NCI-H82 (cell line): Measurements from ENCODE around the gene ASIC5.
A peak's percentile ranks its signal among the peaks of the same experiment; 100 is the strongest.
"Not testable (repeated sequence)": the region's sequence is repeated elsewhere in the genome, so short reads cannot be mapped to it uniquely, and the experiment has no call there.

ENCODE experiments used
- DNase-seq: peaks from one replicate; lab custom pipeline; 2025; lab: John Stamatoyannopoulos, UW

The ASIC5 gene

DNA sequence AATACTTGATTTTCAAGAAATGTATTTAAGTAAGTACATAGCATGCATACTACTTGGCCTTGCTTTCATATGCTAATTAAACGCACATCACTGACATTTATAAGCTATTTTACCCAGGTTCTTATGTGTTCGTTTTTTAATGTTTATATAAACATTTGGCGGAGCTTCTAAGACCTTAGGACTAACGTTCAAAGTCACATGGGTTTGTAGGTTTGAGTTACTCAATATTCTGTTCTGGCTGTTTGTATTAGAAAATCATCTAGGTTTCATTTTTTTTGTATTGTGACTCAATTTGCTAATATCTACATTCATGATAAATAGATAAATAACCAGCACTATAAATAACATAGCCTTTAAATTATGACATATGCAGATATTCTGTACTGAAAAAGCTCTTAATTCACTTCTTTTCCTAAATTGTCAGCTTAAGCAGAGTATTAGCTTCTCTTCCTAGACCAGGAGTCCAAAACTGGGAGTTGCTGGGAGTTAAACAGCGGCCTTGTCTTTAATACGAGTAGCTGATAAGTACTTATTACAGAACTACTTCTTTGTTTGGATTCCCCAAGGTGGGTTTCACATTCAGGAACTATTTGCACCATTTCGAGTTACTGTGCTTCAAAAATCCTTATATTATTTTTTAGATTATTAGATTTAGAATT, 65.3 kb downstream of the ASIC5 start:
- no peak for DNase-seq

DNA sequence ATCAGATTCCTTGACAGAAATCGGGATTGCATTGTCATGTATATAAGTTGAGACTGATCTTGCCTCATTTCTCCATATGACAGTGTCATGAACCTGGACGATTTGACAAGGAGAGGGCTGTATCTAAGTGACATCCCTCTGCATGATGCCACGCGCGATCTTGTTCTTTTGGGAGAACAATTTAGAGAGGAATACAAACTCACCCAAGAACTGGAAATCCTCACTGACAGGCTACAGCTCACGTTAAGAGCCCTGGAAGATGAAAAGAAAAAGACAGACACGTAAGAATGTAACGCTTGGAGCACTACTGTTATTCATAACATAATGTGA, 66.3 kb downstream of the ASIC5 start:
- no peak for DNase-seq

GRCh38 chr4:155799116-155799793, 66.8 kb downstream of the ASIC5 start:
- no peak for DNase-seq

DNA sequence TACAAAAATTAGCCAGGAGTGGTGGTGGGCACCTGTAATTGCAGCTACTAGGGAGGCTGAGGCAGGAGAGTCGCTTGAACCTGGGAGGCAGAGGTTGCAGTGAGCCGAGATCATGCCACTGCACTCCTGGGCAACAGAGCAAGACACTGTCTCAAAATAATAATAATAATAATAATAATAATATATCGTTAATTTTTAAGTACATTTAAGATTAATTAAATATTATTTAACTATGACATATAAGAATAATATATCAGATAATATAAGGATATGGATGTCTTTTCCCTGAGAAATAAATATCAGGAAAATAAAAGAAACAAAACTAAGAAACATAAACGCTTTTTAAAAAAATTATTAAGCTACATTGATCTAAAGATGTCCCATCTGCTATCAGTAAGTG, 68.5 kb downstream of the ASIC5 start:
- DNase-seq: not testable (repeated sequence)

DNA sequence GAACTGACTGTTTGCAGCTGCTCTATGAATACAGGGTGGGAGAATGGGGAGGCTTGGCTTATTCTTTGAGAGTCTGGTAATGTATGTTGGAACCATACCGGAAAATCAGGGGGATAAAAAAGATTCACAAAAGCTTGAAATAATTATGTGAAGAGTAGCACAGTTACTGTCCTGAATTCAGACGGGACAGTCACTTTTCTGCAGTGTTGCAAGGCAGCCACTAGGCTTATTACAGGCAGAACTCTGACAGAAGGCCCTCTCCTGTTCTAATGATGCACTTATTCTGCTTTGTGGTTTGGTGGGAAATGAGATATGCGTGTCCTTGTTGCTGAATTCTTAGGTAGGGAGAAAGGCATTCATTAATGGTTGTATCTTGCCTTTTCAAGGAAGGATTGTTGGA, 70.1 kb downstream of the ASIC5 start:
- peak; percentile 26 for DNase-seq

GRCh38 chr4:155794589-155795236, 71.4 kb downstream of the ASIC5 start:
- no peak for DNase-seq

DNA sequence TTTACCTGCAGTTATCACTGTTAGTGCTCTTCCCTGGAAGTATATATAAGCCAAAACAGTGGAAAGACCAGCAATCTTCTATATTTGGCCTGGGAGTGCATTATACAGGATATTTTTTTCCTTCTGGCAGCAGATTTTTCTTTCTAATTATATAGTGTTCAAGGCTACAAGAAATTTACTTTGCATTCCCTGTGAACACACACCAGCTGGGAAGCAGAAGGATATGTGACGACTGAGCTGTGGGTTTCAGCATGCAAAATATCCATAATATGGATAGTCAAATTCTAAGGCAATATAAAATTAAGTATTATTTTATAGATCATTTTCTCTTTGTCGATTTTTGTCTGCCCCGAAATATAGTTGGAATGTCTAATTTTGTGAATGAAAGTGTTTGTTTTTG, 76.1 kb downstream of the ASIC5 start:
- no peak for DNase-seq

- DNase-seq: no peak
Measured at GRCh38 chr4:155789391-155789790, 76.7 kb downstream of the ASIC5 start.

DNA sequence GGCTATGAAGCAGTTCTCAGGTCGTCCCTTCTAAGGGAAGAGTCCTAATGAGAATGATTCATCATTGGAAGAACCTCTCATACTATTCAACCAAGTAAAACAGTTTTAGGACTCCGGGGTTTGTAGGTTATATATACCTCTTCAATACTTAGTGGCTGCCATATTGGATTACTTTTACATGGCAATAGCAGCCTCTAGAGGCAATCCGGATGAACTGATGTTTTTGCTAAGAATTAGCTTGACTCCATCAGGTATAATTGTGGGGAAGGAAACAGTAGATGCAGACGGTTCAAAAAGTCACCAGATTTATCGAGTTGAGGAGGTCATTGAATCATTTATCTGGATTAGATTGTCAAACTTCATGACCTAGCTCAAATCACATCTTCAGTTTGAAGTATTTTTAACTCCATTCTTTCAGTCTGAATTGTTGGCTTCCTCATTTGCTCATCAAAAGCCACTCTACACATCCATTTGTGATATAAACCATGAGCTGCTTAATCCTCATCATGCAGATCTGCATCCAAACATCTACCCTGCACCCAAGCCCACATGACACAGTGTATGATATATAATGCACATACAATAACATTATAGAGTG, 78.9 kb downstream of the ASIC5 start:
- peak; percentile 77 for DNase-seq

GRCh38 chr4:155785828-155786227, 80.2 kb downstream of the ASIC5 start:
- no peak for DNase-seq

DNA sequence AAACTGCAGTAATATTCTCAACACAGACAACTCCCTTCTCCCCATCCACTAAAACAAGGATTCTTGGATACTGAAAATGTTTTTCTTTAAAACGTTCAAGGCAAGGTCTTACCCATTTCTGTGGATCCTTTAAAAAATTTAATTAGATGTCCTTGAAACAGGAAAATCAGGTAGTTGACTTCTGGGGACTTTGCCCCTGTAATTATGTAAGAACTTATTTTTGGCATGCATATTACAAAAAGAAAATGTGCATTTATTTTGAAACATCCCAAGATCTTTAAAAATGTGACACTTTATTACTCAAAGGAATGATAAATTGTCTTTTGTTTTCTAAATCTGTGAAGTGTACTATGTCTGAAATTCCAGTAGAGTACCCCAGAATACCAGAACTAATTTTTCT, 81.4 kb downstream of the ASIC5 start:
- DNase-seq: no peak

GRCh38 chr4:155781249-155781831, 84.7 kb downstream of the ASIC5 start:
- DNase-seq: no peak

DNA sequence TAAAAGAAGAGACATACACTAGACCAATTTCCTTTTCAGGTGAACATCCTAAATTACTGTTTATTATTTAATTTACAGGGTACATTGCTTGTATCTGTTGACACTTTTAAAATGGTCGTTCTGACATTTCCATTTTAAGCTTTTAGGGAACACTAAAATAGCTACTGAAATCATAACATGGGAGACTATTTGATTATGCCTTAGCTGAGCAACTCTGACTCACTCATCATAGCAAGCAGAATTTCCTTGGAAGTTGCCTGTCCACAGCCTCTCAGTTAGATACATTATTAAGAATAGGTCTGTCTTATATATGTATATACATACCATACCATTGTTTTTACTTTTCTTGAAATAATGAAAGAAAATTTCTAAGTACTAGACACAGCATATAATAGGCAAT, 85.3 kb downstream of the ASIC5 start:
- DNase-seq: no peak
